H9 (cell line): ENCODE data around the gene KLF15. TPM values are rescaled to one million over a fixed set of nuclear protein-coding genes. Genes with fewer than 3 reads are reported as not detected.
A peak's percentile ranks its signal among the peaks of the same experiment; 100 is the strongest.

Source experiments
- DNase-seq: peaks from one replicate; pipeline ENCODE4 v3.0.0-alpha.2; 2017
- H2AFZ ChIP-seq: one replicate; pipeline ENCODE4 v1.6.1; 2013; ENCODE audit warnings: mild to moderate bottlenecking, low read length, control low read depth, moderate library complexity
- H2AK5ac ChIP-seq: 2 replicates; pipeline ENCODE4 v1.6.1; 2013; ENCODE audit warnings: low read length, control low read depth, mixed read lengths; ENCODE audit not compliant: insufficient read length
- H2BK120ac ChIP-seq: one replicate; pipeline ENCODE4 v1.6.1; 2013; ENCODE audit warnings: low read depth, mild to moderate bottlenecking, low read length, control low read depth, inconsistent platforms; ENCODE audit not compliant: poor library complexity, severe bottlenecking
- H2BK12ac ChIP-seq: 2 replicates; pipeline ENCODE4 v1.6.1; 2013; ENCODE audit warnings: low read length, control low read depth, mixed read lengths, low read depth; ENCODE audit not compliant: insufficient read length
- H2BK15ac ChIP-seq: 2 replicates; pipeline ENCODE4 v1.6.1; 2013; ENCODE audit warnings: low read depth, low read length, control low read depth
- H2BK20ac ChIP-seq: one replicate; pipeline ENCODE4 v1.6.1; 2013; ENCODE audit warnings: low read depth, mild to moderate bottlenecking, low read length, control low read depth, inconsistent platforms; ENCODE audit not compliant: poor library complexity, severe bottlenecking
- H2BK5ac ChIP-seq: 2 replicates; pipeline ENCODE4 v1.6.1; 2013; ENCODE audit warnings: low read length, control low read depth, mixed read lengths; ENCODE audit not compliant: insufficient read length
- H3K14ac ChIP-seq: 2 replicates; pipeline ENCODE4 v1.6.1; 2013; ENCODE audit warnings: low read length, control low read depth; ENCODE audit not compliant: insufficient read depth
- H3K18ac ChIP-seq: 2 replicates; pipeline ENCODE4 v1.6.1; 2013; ENCODE audit warnings: low read depth, mild to moderate bottlenecking, mixed read lengths, low read length, control low read depth; ENCODE audit not compliant: insufficient read length
- H3K23ac ChIP-seq: 2 replicates; pipeline ENCODE4 v1.6.1; 2013; ENCODE audit warnings: low read length, control low read depth, mixed read lengths, low read depth; ENCODE audit not compliant: insufficient read length
- H3K23me2 ChIP-seq: 2 replicates; pipeline ENCODE4 v1.6.1; 2013; ENCODE audit warnings: low read depth, mild to moderate bottlenecking, mixed read lengths, low read length, control low read depth; ENCODE audit not compliant: insufficient read length, poor library complexity, severe bottlenecking
- H3K27ac ChIP-seq: 2 replicates; pipeline ENCODE4 v1.5.1; 2013; ENCODE audit warnings: low read length, control low read depth, mixed read lengths, low read depth; ENCODE audit not compliant: insufficient read length
- H3K27me3 ChIP-seq: 2 replicates; pipeline ENCODE4 v1.6.1; 2013; ENCODE audit warnings: low read length, control low read depth, inconsistent platforms; ENCODE audit not compliant: insufficient read depth
- H3K4ac ChIP-seq: 2 replicates; pipeline ENCODE4 v1.6.1; 2013; ENCODE audit warnings: low read depth, mild to moderate bottlenecking, control low read depth, inconsistent platforms, low read length, moderate library complexity
- H3K4me1 ChIP-seq: 2 replicates; pipeline ENCODE4 v1.6.1; 2013; ENCODE audit warnings: low read length, control low read depth, inconsistent platforms; ENCODE audit not compliant: insufficient read depth
- H3K4me2 ChIP-seq: 2 replicates; pipeline ENCODE4 v1.6.1; 2013; ENCODE audit warnings: low read length, control low read depth, mixed read lengths; ENCODE audit not compliant: insufficient read length, insufficient read depth
- H3K56ac ChIP-seq: 2 replicates; pipeline ENCODE4 v1.6.1; 2013; ENCODE audit warnings: low read depth, mild to moderate bottlenecking, mixed read lengths, low read length, control low read depth; ENCODE audit not compliant: insufficient read length
- H3K79me1 ChIP-seq: 2 replicates; pipeline ENCODE4 v1.6.1; 2013; ENCODE audit warnings: low read depth, mild to moderate bottlenecking, moderate library complexity, low read length, control low read depth, inconsistent platforms; ENCODE audit not compliant: insufficient read depth, poor library complexity, severe bottlenecking
- H3K79me2 ChIP-seq: 2 replicates; pipeline ENCODE4 v1.6.1; 2013; ENCODE audit warnings: low read length, control low read depth, inconsistent platforms; ENCODE audit not compliant: insufficient read depth
- H3K9ac ChIP-seq: 2 replicates; pipeline ENCODE4 v1.6.1; 2013; ENCODE audit warnings: low read length, control low read depth, mixed read lengths; ENCODE audit not compliant: insufficient read length; ENCODE audit errors: extremely low read depth
- H3K9me3 ChIP-seq: one replicate; pipeline ENCODE4 v1.6.1; 2013; ENCODE audit warnings: low read depth, low read length, inconsistent platforms; ENCODE audit not compliant: control insufficient read depth
- H3T11ph ChIP-seq: one replicate; pipeline ENCODE4 v1.6.1; 2013; ENCODE audit warnings: mild to moderate bottlenecking, low read length, control low read depth, inconsistent platforms
- H4K20me1 ChIP-seq: one replicate; pipeline ENCODE4 v1.6.1; 2013; ENCODE audit not compliant: control insufficient read depth, insufficient read length, insufficient read depth
- H4K5ac ChIP-seq: 2 replicates; pipeline ENCODE4 v1.6.1; 2013; ENCODE audit warnings: low read depth, mild to moderate bottlenecking, mixed read lengths, low read length, control low read depth; ENCODE audit not compliant: insufficient read length
- H4K8ac ChIP-seq: replicated peaks from 2 replicates; pipeline ENCODE4 v1.6.1; 2013; ENCODE audit warnings: low read length, control low read depth, mixed read lengths, low read depth; ENCODE audit not compliant: insufficient read length
- H4K91ac ChIP-seq: 2 replicates; pipeline ENCODE4 v1.6.1; 2013; ENCODE audit warnings: low read depth, mild to moderate bottlenecking, moderate library complexity, mixed read lengths, low read length, control low read depth; ENCODE audit not compliant: insufficient read length
- H3K27ac Mint-ChIP-seq, 3 experiments: 2 replicates in 2 of 3; 3 replicates in 1 of 3; pipeline ENCODE4 v1.8.0; 2020 to 2021; ENCODE audit warnings: mixed read lengths in 3 of 3, mild to moderate bottlenecking in 1 of 3, moderate library complexity in 1 of 3
- H3K27me3 Mint-ChIP-seq: 2 replicates; pipeline ENCODE4 v1.8.0; 2021; ENCODE audit warnings: low read depth, mild to moderate bottlenecking, moderate library complexity, mixed read lengths
- H3K36me3 Mint-ChIP-seq, 3 experiments: 2 replicates in 2 of 3; 3 replicates in 1 of 3; pipeline ENCODE4 v1.8.0; 2020 to 2021; ENCODE audit warnings: low read depth in 3 of 3, mixed read lengths in 3 of 3; ENCODE audit not compliant: insufficient read depth in 1 of 3
- H3K4me1 Mint-ChIP-seq, 2 experiments: 2 replicates each; pipeline ENCODE4 v1.8.0; 2020; ENCODE audit warnings: mixed read lengths in 2 of 2
- H3K4me3 Mint-ChIP-seq, 2 experiments: 2 replicates in 1 of 2; 3 replicates in 1 of 2; pipeline ENCODE4 v1.8.0; 2020 to 2021; ENCODE audit warnings: mild to moderate bottlenecking in 2 of 2, mixed read lengths in 2 of 2, moderate library complexity in 1 of 2
- H3K9me3 Mint-ChIP-seq, 2 experiments: 2 replicates in 1 of 2; 3 replicates in 1 of 2; pipeline ENCODE4 v1.8.0; 2020; ENCODE audit warnings: mild to moderate bottlenecking in 2 of 2, mixed read lengths in 2 of 2, moderate library complexity in 1 of 2
- WGBS: extraction: QIAGEN DNeasy Blood & Tissue Kit; methylation state at CpG from one replicate; pipeline ENCODE4 v1.1.7; 2013; ENCODE audit warnings: missing lambda C conversion rate, low lambda C conversion rate, mixed read lengths; ENCODE audit not compliant: insufficient read length; ENCODE audit errors: extremely low coverage; 5-methylcytosine and 5-hydroxymethylcytosine counted together
- total RNA-seq: library from RNA; stranded (reverse); gene quantifications from 2 replicates; pipeline ENCODE4 v1.2.1, GENCODE V29; 2021
- TF ChIP-seq, protein P1 (sequence below): fragments of 200-600 bp; sonication (generic); conservative IDR thresholded peaks from 3 replicates; pipeline ENCODE4 v1.8.0; 2021; ENCODE audit warnings: antibody characterized with exemption, mild to moderate bottlenecking

The KLF15 gene
- total RNA-seq, 1 experiment from 2014 or later, result 10.8 TPM

DNA sequence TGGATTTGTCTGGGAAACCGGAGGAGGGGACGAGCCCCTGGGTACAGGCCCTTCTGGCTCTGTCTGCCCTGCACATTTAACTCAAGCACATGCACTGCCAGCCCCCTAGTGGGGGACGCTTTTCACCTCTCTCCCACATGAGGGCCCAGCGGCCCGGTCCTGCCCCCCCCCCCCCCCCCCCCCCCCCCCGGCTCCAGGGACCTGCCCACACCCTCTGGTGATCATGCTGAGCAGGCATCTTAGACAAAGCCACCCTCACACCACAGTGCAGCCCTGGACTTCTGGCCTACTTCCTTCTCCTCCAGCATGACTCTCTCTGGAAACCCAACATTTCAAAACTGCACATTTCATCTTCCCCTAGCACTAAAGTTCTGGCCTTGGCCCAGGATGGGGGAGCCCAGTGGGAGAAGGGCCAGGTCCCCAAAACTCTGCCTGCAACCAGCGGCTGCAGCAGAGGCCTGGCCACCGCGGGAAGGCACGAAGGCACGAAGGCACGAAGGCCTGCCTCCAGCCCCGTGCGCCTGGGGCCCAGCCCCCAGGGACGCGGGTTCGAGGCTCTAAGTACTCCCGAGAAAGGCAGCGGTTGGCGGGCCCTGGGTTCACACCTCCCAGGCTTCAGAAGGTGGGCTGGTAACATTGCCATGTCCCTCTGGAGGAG is 14.1 kb downstream of the KLF15 start:
- H4K5ac ChIP-seq, result no peak overlapping the region
- H2BK20ac ChIP-seq, result no peak overlapping the region
- no peaks in the 10 kb centered on the region for H4K20me1 ChIP-seq
- no peak overlapping the region for H2AK5ac ChIP-seq
- no peak overlapping the region for H2AFZ ChIP-seq
- H3K79me2 ChIP-seq, result no peaks in the 10 kb centered on the region
- no CpG with 5 or more reads among the region's 20 CpGs for WGBS
- H3K27ac ChIP-seq, result no peak overlapping the region
- Mint-ChIP-seq H3K9me3 (no peaks in the 10 kb centered on the region), H3K4me3 (no peak overlapping the region), H3K27me3 (peaks cover 7% of the 10 kb centered on the region), H3K36me3 (peaks cover 0 to 7% (median 5%) of the 10 kb centered on the region in 3 experiments; a peak in 4 of 7 replicates), H3K4me1 (peaks cover 9 to 10% of the 10 kb centered on the region in 2 experiments; a peak in 3 of 4 replicates), H3K27ac (peak overlapping the region in 1 of 3 experiments; percentile 65; a peak in 2 of 7 replicates)
- H3K4me1 ChIP-seq, result no peaks in the 10 kb centered on the region
- no peak overlapping the region for H3K4ac ChIP-seq
- no peak overlapping the region for H3K14ac ChIP-seq
- no peaks in the 10 kb centered on the region for H3K9me3 ChIP-seq
- no peak overlapping the region for H3T11ph ChIP-seq
- no peak overlapping the region for H3K23ac ChIP-seq
- no peak overlapping the region for H2BK15ac ChIP-seq
- TF ChIP-seq, protein P1, sequence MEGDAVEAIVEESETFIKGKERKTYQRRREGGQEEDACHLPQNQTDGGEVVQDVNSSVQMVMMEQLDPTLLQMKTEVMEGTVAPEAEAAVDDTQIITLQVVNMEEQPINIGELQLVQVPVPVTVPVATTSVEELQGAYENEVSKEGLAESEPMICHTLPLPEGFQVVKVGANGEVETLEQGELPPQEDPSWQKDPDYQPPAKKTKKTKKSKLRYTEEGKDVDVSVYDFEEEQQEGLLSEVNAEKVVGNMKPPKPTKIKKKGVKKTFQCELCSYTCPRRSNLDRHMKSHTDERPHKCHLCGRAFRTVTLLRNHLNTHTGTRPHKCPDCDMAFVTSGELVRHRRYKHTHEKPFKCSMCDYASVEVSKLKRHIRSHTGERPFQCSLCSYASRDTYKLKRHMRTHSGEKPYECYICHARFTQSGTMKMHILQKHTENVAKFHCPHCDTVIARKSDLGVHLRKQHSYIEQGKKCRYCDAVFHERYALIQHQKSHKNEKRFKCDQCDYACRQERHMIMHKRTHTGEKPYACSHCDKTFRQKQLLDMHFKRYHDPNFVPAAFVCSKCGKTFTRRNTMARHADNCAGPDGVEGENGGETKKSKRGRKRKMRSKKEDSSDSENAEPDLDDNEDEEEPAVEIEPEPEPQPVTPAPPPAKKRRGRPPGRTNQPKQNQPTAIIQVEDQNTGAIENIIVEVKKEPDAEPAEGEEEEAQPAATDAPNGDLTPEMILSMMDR, result peak; percentile 50; the same call in 2 of the 3 replicates
- no peak overlapping the region for H2BK5ac ChIP-seq
- no peaks in the 10 kb centered on the region for H3K27me3 ChIP-seq
- H3K18ac ChIP-seq, result no peak overlapping the region
- H3K56ac ChIP-seq, result no peak overlapping the region
- H3K79me1 ChIP-seq, result no peaks in the 10 kb centered on the region
- H2BK120ac ChIP-seq, result no peak overlapping the region
- H2BK12ac ChIP-seq, result no peak overlapping the region
- H3K4me2 ChIP-seq, result no peak overlapping the region
- no peak overlapping the region for H4K8ac ChIP-seq
- H4K91ac ChIP-seq, result no peak overlapping the region
- peak; percentile 66 for DNase-seq
- H3K9ac ChIP-seq, result no peak overlapping the region
- H3K23me2 ChIP-seq, result no peaks in the 10 kb centered on the region
